ENCODE data around the gene DMXL2.
"Not testable (repeated sequence)": the region's sequence is repeated elsewhere in the genome, so short reads cannot be mapped to it uniquely, and the experiment has no call there.

Gene DMXL2

DNA sequence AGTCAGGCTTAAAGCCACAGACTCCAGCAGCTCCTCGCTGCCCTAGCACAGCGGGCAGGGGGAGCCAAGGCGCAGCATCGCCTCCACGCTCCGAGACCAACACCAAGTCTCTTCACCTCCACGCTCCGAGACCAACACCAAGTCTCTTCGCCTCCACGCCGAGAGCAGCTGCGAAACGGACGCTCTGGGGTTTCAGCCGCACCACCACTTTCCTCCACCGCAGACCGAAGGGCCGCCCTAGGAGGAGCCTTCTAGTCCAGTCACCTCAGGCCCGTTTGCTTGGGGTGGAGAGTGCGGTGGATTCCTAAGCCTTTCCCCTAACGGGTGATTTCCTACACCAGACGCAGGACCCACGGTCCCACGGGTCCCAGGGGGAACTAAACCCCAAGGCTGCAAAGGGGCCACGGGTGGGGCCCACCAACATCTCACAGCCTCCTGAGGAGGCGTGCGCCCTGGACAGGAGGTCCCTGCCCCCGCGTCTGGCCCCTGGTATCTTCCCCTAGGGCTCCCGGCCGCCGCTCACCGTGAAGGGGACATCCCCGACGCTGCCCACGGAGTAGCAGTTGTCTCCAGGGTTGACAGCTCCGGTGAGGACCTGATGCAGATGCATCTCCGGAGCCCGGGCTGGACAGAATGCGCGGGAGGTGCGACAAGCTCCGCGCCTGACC is 501 bp downstream of the DMXL2 start:
- peak; percentile 78 to 87 (median 80) for DNase-seq

DNA sequence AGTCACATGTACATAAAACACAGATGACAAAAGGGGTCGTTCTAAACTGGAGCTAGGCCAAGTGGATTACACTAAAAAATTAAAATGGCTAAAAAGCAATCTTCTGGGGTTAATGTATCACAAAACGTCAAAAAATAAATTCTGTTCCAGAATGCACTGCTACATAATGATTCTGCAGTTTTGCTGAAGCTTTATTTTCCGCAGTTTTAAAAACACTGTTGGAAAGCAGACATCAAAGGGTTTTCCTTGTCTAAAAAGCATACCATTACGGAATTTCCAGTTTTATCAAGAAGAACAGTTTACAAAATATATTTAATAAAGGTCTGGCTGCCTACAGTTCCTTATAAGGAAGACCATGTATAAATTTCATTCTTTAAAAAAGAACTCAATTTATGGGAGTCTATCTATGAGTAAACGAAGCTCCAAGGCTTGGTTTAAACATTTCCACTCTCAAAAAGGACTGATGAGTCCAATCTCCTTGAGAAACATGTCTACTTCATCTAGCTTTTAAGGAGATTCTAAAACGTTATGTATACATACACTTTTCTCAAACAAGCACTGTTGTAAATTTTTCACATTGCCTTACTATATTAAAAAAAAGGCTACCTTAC is 1.3 kb downstream of the DMXL2 start:
- peak; percentile 6 to 47 (median 40) for DNase-seq

GRCh38 chr15:51620641-51621040 is 1.9 kb downstream of the DMXL2 start:
- peak; percentile 66 to 86 (median 70) for DNase-seq

DNA sequence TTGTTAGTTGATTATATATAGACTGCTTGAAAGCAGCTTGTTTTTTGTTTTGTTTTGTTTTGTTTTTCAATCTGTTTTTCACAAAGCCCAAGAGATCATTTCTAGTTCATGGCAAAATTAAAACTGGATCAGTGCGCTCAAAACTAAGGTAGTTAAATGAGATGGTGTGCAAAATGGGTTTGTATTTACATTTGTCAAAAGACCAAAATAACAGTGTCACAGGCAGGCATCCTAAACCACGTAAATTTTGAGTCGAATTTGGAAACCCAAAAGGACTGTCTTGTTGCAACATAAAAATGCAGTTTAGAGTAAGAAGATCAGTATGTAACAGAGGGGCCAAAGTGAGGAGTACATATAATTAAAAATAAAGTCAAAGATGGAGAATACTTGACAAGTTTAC is 2.4 kb downstream of the DMXL2 start:
- DNase-seq, result peak; percentile 21 to 58 (median 51)

- DNase-seq, result peak; percentile 88 to 97 (median 91)
These were observed 3.1 kb downstream of the DMXL2 start for GRCh38 chr15:51619331-51620035.

DNA sequence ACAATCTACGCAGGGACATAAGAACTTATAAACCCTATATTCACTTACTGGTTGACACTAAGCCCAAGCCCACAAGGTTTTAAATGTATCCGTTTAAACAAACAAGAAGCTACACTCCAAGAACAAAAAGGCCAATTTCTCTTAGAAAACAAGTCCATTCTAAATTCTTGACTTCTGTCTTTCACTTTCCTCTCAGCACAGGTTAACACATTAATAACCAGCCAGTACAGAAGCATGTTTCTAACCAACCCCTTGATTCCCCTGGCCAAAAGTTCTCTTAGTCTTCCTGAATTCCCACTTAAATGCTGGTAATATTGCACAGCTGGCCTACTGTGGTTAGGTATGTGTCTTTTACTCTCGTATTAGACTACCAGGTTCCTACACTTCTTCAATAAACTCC is 4.7 kb downstream of the DMXL2 start:
- DNase-seq, result peak in 3 of 4 experiments; percentile 8 to 28 (median 10)

GRCh38 chr15:51613951-51614350 is 8.6 kb downstream of the DMXL2 start:
- no peak for DNase-seq

GRCh38 chr15:51612669-51613068 is 9.9 kb downstream of the DMXL2 start:
- DNase-seq, result not testable (repeated sequence)

GRCh38 chr15:51603462-51603948 is 19.1 kb downstream of the DMXL2 start:
- peak in 1 of 4 experiments; percentile 29 for DNase-seq

DNA sequence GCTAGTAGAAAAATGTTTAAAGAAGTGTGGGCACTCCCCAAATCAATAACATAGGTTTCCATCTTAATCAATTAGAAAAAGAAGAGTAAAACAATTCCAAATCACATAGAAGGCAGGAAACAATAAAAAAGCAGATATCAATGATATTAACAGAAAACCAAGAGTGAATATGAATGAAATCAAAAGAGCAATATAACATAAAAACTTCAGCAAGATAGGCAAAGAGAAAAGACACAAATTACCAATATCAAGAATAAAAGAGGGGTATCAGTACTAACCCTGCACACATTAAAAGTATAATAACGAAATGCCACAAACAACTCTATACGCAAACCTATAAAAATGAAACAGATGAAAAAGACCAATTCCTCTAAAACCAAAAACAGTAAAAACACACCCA is 19.6 kb downstream of the DMXL2 start:
- no peak for DNase-seq

DNA sequence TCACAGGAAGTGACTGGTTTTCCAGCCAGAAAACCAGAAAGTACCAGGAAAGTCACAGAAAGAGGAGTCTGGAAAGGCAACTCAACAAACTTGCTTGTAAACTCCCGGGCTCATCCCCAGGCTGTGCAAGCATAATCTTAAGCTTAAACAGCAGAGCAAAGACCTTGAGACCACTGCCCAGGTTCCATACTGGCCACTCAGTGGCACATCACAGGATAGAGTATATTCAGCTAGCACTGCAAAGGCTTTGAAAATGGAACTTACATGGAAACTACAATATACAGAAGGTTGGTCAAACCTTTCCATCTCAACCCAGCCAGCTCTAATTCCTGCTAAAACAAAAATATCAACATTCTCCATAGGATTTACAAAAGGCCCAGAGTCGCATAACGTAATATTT is 20.1 kb downstream of the DMXL2 start:
- no peak for DNase-seq

DNA sequence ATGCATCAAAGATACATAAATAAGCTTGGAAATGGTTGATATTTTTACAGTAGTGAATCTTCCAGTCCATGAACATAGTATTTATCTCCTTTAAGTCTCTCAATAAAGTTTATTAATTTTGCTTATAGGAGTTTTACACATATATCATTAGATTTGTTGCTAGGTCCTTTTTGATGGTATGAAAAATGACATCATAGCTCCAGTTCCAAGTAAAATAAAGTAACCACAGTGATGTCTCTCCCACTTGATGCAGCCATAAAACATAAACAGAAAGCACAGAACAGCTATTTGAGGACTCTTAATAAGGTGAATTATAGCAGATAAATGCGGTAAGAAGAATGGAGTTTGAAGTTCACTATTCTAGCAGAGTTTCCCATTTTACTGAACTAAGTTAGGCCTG is 20.8 kb downstream of the DMXL2 start:
- no peak for DNase-seq

- DNase-seq, result peak in 1 of 4 experiments; percentile 8
These were observed 22.5 kb downstream of the DMXL2 start for GRCh38 chr15:51600114-51600513.

DNA sequence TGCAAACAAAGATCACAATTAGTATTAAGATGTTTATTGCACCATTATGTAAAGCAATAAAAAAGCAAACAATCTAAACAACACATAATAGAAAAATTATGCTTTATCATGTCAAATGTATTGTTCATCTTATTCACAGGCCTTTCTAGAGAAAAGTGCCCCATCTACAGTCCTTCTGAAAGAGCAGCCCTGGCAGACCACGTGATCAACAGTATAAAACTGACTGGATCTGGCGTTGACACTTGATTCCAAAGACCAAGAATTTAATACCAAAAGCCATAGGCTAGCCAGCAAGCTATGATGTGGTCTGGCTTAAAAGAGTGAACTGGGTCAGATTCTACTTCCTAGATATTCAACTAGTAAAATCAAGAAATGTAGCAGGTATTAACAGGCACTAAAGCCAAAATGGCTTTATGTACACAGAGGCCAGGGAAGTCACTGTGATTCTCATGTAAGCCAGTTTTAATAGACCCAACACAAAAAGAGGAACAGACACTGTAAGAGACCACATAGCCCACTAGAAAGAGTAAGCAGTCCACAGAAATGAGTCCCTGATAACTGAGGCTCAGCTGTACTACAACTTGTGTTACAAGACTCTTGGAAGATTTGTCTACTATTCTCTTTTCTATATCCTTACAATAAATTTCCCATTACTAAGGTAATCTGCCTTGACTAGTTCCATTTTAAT is 32.5 kb downstream of the DMXL2 start:
- DNase-seq, result peak; percentile 23 to 75 (median 58)

GRCh38 chr15:51588966-51589365 is 33.6 kb downstream of the DMXL2 start:
- DNase-seq, result peak; percentile 51 to 83 (median 68)

- peak; percentile 77 to 99 (median 88) for DNase-seq
These were observed 36.6 kb downstream of the DMXL2 start for GRCh38 chr15:51585986-51586385.

- DNase-seq, result peak in 1 of 4 experiments; percentile 28
These were observed 41.6 kb downstream of the DMXL2 start for GRCh38 chr15:51580982-51581381.

GRCh38 chr15:51580385-51580784 is 42.2 kb downstream of the DMXL2 start:
- DNase-seq, result peak; percentile 33 to 75 (median 52)

GRCh38 chr15:51579012-51579411 is 43.6 kb downstream of the DMXL2 start:
- DNase-seq, result no peak

DNA sequence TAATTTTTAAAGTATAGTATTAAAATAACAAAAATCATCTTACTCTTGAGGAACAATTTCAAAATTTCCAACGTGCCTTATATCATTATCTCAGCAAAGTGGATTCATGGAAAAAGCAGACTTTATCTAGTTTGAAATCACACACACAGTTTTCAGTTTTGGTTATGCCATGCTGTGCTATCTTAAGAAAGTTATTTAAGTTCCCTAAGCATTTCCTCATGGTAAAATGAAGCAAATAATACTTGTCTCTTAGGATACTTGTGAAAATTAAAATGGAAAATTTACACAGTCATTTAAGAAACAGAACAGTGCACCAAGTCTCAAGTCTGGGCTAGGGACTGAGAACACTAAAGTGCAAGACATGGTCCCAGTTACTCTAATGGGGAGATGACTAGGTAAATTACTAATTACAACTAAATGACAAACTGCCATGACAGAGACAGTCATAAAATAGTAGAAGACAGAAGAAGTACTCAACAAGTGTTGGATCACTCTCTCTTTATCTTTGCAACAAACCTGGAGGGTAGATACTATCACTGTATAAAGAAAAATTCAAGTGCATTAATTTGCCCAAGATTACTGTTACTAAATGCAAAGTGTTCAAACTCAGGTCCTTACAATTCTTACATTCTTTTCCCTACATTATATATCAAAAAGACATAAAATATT is 44.8 kb downstream of the DMXL2 start:
- peak in 2 of 4 experiments; percentile 49 to 62 for DNase-seq

DNA sequence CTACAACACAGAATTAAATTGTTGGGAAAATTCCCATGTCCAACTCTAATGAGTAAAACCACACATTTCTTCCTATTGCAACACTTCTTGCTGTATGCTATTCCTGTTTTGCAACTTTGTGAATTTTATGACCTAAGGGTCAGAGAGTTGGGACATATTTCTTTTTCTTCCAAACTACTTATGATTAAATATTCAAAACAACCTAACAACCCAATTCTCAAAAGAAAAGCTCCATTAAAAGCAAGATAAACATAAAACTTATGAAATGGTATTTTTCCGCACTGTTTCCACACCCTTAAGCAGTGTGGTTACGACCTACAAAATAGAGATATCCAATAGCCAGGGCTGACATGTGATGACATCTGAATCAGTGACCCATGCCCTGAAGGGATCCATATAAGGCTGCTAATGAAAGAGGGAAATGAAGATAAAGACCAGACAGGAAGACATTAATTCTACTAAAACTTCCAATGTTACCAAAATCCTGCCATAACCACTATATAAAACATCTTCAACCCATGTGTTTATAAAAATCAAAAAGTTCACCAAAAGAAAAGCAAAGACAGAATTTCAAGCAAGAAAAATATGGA is 45.6 kb downstream of the DMXL2 start:
- peak; percentile 73 to 91 (median 84) for DNase-seq

Measured in suppressor macrophage (primary cell).